Measurements from ENCODE around the gene BATF.
A peak's percentile ranks its signal among the peaks of the same experiment; 100 is the strongest.

BATF gene

DNA sequence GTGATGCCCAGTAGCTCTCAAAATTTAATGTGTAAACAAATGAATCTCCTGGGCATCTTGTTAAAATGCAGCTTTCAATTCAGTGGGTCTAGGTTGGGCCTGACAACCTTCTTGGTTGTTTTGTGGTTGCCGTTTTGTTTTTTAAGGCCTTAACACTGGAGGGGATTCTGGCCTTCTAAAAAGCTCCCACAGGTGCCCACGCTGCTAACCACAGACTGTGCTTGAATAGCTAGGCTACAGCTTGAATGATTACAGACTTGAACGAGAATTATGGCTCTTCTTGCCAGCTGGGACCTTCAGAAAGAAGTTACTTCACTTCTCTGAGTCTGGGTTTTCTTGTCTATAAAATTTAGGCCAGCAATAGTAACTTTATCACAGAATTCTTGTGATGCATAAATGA lies 54.8 kb downstream of the BATF start:
- no peak for DNase-seq (ENCODE audit: low read depth)
- TF ChIP-seq, protein P1, sequence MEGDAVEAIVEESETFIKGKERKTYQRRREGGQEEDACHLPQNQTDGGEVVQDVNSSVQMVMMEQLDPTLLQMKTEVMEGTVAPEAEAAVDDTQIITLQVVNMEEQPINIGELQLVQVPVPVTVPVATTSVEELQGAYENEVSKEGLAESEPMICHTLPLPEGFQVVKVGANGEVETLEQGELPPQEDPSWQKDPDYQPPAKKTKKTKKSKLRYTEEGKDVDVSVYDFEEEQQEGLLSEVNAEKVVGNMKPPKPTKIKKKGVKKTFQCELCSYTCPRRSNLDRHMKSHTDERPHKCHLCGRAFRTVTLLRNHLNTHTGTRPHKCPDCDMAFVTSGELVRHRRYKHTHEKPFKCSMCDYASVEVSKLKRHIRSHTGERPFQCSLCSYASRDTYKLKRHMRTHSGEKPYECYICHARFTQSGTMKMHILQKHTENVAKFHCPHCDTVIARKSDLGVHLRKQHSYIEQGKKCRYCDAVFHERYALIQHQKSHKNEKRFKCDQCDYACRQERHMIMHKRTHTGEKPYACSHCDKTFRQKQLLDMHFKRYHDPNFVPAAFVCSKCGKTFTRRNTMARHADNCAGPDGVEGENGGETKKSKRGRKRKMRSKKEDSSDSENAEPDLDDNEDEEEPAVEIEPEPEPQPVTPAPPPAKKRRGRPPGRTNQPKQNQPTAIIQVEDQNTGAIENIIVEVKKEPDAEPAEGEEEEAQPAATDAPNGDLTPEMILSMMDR (IDR thresholded peaks at IDR 0.05; ENCODE audit: control insufficient read depth, extremely low read depth, insufficient read depth): no peak
- H3K4me3 ChIP-seq (ENCODE audit: low read depth, low read length): no peak overlapping the region

DNA sequence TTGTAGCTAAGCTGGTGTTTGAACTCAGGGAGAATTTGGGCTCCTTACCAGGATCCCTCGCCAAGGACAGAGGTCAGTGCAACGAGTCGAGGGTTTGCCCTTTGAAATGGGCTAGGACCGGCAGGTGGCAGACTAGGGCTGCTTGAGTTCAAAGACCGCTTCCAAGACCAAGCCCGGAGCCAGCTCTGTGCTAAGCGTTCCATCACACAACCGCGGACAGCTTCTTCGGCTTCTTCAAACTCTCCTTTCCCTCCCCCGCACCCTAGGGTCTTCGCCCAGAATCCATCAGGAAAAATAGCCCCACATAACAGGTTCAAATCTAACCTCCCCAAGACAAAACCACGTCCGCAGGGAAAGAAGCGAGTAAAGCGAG lies 55.4 kb downstream of the BATF start:
- peak overlapping the region; percentile 59 for H3K4me3 ChIP-seq (ENCODE audit: low read depth, low read length)
- TF ChIP-seq, protein P1 (IDR thresholded peaks at IDR 0.05; ENCODE audit: control insufficient read depth, extremely low read depth, insufficient read depth): peak; percentile 84
- DNase-seq (ENCODE audit: low read depth): peak; percentile 80

DNA sequence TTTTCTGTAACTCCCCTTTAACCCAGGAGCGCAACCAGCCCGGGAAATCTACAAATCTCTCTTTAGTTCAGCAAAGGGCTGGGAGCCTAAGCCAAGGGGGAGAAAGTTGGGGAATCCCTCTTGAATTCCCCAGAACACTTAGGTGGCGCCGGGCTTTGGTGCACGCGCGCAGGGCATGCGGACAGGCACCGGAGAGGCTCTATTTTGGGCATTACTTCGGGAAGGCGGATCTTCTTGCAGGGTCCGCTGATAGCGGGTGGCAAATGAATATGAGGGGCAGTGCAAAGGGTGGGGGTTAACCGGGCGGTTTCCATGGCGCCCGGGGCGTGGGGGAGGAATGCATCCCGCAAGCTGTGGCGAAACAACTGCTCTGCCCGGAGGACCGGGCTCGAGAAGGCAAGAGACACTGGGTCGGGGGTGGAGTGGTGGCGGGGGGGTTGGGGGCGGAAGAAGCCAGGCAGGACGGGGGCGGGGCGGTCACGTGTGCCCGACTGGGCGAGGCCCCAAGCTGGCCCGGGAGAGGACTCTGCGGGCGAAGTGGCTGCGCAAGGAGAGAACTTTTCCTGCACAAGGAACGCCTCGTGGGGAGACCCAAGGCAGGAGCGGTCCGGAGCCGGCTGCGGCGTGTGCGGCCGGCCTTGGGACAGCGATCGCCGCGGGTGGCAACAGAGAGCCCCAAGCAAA lies 56.0 kb downstream of the BATF start, which contains the start of gene FLVCR2:
TSS of gene FLVCR2 (plus strand) at position 519 of the 684 bp plus-strand sequence. CDS start 353 bp downstream, outside the sequence.
- peak; percentile 25 for DNase-seq (ENCODE audit: low read depth)
- TF ChIP-seq, protein P1 (IDR thresholded peaks at IDR 0.05; ENCODE audit: control insufficient read depth, extremely low read depth, insufficient read depth): no peak
- peak within 1 kb of the TSS; percentile 59 for H3K4me3 ChIP-seq (ENCODE audit: low read depth, low read length)

DNA sequence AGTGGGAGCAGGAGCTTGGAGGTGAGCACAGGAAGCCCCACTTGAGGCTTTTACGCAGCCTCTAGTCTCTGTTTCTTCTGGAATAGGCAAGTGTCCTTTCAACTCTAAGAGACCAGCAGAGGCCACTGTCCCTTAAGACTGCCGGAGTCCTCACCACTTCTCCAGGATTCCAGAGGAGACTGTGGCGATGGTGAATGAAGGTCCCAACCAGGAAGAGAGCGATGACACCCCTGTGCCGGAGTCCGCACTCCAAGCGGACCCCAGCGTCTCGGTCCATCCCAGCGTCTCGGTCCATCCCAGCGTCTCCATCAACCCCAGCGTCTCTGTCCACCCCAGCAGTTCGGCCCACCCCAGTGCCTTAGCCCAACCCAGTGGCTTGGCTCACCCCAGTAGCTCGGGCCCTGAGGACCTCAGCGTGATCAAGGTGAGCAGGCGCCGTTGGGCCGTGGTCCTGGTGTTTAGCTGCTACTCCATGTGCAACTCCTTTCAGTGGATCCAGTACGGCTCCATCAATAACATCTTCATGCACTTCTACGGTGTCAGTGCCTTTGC lies 56.6 kb downstream of the BATF start:
- TF ChIP-seq, protein P1 (IDR thresholded peaks at IDR 0.05; ENCODE audit: control insufficient read depth, extremely low read depth, insufficient read depth): peak; percentile 46
- peak overlapping the region; percentile 59 for H3K4me3 ChIP-seq (ENCODE audit: low read depth, low read length)
- DNase-seq (ENCODE audit: low read depth): peak; percentile 49

DNA sequence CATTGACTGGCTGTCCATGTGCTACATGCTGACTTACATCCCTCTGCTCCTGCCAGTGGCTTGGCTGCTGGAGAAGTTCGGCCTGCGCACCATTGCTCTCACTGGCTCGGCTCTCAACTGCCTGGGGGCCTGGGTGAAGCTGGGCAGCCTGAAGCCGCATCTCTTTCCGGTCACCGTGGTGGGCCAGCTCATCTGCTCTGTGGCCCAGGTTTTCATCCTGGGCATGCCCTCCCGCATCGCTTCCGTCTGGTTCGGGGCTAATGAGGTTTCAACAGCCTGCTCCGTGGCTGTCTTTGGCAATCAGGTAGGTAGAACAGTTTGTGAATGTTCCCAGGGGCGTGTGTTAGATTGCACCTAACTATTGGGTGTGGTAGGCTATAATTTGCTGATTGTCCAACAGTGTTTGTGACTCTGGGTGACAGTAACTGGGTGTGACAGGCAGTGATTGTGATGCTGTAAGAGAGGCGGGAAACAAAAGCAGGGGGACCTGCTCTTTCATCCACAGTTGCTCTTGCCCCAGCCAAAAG lies 57.1 kb downstream of the BATF start:
- TF ChIP-seq, protein P1 (IDR thresholded peaks at IDR 0.05; ENCODE audit: control insufficient read depth, extremely low read depth, insufficient read depth): no peak
- peak overlapping the region; percentile 59 for H3K4me3 ChIP-seq (ENCODE audit: low read depth, low read length)

DNA sequence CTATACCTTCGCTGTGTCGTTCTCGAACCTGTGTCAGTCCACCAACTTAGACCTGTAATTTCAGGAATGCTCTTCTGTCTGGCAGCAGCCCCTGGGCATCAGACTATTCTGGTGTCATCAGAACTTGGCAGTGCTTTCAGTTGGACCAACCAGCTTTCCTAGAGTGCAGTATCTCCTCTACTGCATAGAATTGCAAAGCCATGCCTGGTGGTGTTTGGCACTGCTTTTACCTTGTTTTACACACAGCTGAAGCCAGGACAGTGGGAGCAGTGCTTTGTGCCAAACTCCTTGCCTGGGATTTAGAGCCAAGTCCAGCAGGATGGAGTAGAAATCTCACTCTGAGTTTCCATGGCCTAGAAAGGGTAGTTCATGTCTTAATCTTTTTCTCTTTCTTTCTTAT lies 57.6 kb downstream of the BATF start:
- DNase-seq (ENCODE audit: low read depth): no peak
- TF ChIP-seq, protein P1 (IDR thresholded peaks at IDR 0.05; ENCODE audit: control insufficient read depth, extremely low read depth, insufficient read depth): no peak
- no peak overlapping the region for H3K4me3 ChIP-seq (ENCODE audit: low read depth, low read length)

More for the DNA sequence above, 57.1 kb downstream of the BATF start:
- no peak for DNase-seq (ENCODE audit: low read depth)

All from LNCaP clone FGC (cell line).